Activated gamma-delta T cell treated with anti-CD3 and anti-CD28 coated beads, Interleukin-2, amount 50 U/mL, for 16 hours (primary cell): ENCODE data around the gene CLEC2D.
"Not testable (repeated sequence)": the region's sequence is repeated elsewhere in the genome, so short reads cannot be mapped to it uniquely, and the experiment has no call there.

Experiments
- DNase-seq: peaks from one replicate; pipeline ENCODE4 v3.0.0-alpha.2; 2020; ENCODE audit warnings: low read depth

Gene CLEC2D, protein sequence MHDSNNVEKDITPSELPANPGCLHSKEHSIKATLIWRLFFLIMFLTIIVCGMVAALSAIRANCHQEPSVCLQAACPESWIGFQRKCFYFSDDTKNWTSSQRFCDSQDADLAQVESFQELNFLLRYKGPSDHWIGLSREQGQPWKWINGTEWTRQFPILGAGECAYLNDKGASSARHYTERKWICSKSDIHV

DNA sequence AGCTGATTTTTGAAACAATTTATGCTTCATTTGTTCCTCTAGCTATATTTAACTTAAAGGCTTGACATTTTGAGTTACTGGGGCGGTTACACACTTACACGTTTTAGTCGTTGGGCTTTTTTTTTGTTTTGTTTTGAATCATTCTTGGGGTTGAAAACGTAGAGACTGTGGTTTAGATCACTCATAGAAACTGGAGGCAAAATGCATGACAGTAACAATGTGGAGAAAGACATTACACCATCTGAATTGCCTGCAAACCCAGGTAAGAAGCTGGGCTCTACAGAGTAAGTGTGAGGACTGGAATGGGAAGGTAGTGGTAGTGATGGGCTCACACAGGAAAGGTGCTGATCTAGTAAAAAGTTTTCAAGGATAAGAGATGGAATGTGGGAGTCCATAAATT, at the start of gene CLEC2D:
Gene CLEC2D, plus strand, starts transcription at position 180 of the 400 bp plus-strand sequence. Its CDS starts 22 bp downstream, at position 202.
- DNase-seq = no peak

DNA sequence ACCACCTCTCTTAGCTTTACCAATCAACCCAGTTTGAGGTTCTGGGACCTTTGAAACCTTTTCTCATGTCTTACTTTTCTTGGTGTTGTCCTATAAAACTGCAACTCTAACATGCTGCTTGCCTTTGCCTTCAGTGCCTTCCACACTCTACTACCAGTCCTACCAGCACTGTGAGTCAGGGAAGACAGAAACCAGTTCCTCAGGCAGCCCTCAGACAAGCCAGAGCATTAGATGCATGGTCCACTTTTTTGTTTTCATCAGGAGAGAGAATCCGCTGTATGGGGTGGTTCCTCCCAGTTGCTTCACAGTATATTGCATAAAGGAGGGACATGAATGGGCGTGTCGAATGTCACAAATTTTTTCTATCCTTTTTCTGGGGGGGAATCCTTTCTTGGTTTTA, 44.5 kb upstream of the CLEC2D start:
- no peak for DNase-seq

DNA sequence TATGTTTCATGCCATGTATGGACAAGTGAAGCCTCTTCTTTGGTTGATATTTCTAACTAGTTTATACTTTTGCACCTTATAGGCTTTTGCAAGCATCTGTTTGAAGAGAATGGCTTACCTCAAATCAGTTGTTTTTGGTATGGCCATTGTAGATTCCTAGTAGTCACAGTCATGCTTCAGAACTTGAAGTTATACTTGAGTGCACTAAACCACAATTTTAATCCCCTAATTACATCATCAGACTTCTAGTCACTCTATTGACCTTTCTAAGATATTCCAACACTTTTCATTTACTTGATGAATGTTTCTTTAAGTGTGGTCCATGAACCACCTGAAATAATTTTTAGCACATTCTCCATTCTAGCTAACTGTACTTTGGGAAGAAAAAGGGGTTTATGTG, 43.2 kb upstream of the CLEC2D start:
- DNase-seq = no peak

DNA sequence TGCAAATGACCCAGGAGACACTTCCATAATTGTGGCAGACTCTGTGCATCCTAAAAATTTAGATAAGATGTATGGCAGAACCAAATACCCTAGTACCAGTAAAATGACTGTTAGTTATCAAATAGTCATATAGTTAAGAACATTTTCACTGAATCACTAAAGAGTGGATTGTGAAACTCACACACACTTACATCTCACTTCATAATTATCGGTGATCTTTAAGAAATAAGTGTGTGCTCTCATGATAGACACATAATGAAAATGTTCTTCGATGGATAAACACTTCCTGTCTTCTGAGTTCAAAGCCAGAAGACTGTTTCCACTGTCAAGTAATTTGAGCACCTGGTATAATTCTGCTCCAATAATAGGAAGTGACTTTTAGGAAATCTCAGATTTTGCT, 42.7 kb upstream of the CLEC2D start:
- no peak for DNase-seq

DNA sequence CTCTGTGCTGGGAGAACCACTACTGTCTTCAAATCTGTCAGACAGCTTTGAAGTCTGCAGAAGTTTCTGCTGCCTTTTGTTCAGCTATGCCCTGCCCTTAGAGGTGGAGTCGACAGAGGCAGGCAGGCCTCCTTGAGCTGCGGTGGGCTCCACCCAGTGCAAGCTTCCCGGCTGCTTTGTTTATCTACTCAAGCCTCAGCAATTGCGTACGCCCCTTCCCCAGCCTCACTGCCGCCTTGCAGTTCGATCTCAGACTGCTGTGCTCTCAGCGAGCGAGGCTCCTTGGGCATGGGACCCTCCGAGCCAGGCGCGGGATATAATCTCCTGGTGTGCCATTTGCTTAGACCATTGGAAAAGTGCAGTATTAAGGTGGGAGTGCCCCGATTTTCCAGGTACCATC, 36.7 kb upstream of the CLEC2D start:
- no peak for DNase-seq

DNA sequence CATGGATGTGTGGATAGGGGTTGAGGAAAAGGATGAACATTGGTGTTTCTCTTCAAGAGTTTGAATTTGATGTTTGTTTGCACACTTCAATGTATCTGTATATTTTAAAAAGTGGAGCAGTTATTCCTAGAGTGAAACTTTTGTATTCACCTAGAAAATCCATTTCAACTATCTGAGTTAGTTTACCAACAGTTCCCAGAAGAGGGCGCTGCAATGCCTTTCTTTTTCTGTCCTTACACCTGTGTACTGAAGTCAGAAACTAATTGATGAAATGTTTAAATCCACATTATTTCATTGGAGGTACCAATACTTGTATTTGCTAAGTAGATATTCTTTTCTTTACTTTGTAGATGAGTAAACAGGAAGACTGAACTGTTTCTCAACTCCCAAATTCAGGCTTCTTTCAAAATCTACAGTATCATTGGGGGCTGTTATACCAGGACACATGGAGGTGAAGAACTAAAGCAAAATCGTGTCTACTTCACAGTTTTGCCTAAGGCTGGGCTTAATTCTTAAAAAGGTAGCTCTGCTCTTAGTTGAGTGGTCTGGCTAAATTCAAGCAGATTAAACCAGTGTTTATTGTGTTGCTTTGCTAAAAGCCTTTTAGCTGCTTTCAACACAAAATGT, 35.2 kb upstream of the CLEC2D start:
- DNase-seq = peak; percentile 71

DNA sequence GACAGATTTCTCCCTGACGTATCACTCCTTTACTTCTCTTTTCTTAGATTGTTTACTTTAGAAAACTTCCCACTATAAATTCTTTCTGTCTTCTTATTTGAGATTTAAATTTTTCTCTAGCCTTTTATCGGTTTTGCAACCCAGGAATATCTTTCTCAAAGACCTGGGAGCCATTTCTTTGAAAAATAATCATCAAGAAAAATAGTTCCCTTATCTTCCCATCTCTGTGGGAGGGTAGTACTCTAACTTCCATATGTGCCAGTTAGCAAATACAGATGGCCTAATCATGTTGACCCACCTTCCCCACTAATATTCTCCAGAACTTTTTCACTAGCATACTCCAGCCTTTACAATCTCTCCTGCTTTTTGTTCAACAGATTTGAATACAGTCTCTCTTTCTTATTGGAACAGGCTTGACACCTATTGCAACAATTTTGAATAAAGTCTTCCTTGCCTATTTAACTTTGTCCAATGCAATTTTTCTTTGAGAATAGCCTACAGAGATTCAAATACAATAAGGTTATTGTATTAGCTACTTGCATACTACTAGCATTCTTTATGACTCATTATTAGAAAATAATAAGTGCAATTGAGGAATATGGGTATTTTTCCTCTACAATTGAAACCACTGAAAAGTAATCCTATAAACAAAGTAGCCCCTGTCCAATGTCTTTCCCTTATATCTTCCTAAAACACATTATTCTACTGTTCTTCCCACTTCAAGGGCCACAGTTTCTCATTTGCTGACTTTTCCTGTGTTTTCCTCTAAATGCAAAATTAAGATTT, 34.4 kb upstream of the CLEC2D start:
- no peak for DNase-seq

DNA sequence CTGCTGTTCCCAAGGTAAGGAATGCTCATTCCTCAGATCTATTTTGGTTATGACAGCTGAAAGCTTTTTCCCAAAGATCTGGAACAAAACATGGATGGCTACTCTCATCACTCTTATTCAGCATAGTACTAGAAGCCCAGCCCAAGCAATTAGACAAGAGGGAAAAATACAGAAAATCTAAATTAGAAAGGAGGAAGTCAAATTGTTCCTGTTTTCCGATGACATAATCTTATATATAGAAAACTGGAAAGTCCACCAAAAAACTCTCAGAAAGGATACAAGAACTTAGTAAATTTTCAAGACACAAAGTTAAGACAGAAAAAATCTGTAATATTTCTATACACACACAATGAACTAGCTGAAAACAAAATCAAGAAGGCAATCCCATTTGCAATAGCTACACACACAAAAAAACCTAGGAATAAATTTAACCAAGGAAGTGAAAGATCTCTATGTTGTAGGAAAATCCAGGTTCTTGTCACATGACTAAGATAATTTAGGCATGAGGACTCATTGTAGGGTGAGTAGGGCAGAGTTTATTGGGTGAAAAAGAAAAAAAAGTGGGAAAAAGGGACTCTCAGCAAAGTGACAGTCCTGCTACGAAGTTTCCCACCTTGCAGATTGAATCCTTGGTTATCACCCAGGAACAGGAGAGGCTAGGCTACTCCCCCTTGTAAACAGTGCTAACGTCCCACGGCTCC, 33.2 kb upstream of the CLEC2D start:
- no peak for DNase-seq

DNA sequence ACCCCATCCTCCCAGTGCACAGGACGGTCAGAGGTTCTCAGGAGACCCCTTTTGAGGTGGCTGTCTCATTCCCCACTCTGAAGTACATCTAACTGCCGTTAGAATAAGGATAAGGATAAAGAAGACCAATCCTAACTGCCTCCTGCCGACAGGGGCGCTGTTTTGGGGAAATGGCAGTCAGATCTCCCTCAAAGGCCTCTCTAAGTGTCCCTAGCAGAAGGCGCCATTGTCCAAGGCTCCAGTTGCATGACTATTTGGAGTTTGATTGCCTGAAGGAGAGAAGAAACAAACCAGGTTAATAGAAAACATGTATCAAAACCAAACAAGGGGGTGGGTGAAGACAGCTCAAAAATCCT, 32.7 kb upstream of the CLEC2D start:
- DNase-seq = no peak

DNA sequence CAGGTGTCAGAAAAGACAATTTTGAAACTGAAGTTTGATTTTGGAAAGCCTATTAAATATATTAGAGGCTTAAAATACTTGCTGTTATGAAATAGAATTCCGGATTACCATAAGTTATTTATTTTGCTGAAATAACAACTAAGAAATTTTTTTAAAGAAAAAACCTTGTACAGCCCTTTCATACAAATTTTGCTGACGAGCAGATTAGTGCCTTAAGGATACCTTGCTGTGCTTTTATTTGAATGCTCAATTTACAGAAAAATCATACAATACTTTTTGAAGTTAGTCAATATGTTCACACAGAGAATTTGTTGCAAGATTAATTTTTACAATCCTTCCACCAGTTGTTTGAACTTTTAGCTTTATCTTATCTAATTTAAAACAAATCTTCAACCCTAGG, 29.5 kb upstream of the CLEC2D start:
- no peak for DNase-seq

DNA sequence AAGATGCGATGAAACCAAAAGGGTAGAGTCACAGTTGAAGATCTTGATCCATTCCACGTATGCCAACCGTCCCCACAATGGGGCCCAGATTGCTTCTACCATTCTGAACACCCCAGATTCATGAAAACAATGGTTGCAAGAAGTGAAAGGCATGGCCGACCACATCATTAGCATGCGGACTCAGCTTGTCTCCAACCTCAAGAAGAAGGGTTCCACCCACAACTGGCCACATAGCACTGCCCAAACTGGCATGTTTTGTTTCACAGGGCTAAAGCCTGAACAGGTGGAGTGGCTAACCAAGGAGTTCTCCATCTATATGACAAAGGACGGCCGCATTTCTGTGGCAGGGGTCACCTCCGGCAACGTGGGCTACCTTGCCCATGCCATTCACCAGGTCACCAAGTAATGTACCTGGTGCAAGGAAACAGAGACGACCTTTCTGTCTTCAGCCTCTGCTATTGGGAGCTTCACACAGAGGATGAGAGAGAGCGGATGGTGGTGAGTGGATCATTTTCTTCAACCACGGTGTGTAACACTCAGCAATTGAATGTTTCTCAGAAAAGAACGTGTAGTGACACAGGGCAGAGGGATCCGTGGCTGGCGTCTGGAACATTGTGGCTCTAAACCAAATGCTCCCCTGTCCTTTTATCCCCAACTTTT, 26.8 kb upstream of the CLEC2D start:
- DNase-seq = no peak

DNA sequence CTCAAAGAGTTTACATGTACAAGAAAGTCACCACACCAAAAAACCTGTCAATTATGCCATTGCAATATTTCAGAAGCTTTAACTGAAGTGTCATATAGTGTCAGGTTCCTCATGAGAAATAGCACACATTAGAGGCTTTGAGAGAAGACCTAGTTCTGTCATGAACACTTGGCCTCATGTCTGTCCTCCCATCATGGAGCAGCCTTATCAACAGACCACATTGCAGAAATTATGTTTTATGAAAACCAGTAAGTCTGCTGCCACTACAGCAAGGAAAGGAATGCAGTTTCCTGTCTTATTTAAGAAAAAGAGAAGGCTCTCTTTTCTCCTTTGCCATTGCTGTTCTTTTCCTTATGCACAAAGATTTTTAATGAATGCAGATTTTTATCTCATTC, 26.2 kb upstream of the CLEC2D start:
- DNase-seq = no peak

DNA sequence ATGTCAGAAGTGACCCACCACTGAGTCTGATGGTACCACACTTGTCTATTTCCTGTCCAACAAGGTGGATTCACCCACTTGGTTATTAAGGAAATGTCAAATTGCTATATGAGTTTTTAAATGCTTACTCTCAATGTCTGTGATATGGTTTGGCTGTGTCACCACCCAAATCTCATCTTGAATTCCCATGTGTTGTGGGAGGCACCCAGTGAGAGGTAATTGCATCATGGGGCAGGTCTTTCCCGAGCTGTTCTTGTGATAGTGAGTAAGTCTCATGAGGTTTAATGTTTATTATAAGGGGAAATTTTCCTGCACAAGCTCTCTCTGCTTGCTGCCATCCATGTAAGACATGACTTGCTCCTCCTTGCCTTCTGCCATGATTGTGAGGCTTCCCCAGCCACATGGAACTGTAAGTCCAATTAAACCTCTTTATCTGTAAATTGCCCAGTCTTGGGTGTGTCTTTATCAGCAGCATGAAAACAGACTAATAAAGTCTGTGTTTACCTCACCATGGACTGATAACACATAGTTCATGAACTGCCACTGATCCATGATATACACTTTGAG, 24.4 kb upstream of the CLEC2D start:
- DNase-seq = not testable (repeated sequence)

DNA sequence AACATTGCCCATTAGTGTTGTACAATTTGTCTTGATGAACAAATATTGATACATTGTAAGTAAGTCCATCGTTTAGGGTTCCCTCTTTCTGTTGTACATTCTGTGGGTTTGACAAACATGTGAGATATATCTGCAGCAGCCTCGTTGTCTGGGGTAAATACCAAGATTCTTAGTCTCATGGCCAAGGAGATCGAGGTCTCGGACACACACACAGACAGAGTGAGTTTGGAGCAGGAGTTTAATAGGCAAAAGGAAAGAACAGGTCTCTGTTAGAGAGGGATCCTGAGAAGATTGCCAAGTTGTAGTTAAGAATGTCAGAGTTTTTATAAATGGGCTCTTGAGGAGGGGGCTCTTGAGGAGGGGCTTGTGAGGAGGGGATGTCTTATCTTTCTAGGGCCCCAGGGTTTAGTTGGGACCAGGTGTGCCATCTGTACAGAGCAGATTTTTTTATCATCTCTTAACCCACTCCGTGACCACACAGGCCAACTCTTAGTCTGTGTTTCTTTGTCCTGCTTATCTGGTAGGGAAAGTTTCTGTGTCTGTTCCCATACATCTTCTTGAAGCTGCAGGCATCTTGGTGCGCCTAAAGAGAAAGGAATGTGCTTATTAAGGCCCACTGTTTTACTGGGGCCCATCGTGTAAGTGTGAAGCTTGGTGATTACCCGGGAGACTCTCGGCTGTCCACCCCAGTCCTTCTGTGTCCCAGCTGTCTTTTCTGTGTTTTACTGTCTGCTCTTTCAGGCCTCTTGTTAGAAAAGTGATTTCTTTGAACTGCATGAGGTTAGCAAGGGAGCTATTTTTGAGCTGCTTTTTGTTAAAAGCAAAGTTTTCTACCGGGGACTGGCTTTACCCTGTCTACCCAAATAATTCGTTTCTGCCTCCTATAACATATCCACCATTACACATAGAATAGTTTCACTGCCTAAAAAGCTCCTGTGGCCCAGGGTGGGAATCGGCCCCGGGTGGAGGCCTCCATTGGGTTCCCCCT, 22.4 kb upstream of the CLEC2D start:
- no peak for DNase-seq

DNA sequence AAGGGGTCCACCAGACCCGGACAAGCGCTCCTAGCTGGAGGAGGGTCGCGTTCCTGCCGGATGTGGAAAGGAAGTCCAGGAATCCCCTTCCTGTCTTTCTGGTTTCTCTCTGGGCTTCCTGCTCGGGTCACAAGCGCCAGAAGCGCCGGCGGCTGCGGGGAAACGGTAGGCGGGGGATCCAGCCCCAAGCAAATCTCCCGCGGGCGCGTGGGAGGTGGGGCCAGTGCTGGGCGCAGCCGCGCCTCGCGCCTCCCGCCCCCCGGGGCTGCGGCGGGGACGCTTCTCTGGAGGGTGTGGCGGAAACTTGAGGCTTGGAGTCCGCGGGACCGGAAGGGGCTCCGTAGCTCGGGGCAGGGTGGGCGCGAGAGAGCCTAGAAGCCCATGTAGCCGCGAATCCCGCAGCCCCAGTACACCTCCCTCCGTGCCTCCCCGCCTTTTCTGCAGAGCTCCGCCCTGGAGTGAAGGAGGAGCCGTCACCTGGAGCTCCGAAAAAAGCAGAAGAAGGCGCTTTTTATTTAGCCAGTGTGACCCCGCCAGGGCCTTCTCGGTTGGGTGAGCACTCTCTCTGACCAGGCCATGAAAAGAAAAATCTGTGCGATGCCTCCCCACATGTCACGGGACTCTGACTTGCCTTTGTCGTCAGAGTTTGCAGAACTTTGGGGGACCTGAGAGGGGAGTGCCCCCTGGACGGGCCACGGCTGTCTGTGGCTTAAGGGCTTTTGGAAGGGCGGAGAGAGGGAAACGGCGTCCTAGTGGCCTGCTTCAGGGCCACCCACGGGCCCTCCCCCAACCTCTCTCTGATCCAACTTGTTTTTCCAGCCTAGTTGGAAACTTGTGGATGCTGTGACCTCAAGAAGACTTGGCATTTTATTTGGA, 21.4 kb upstream of the CLEC2D start:
- peak; percentile 87 for DNase-seq

DNA sequence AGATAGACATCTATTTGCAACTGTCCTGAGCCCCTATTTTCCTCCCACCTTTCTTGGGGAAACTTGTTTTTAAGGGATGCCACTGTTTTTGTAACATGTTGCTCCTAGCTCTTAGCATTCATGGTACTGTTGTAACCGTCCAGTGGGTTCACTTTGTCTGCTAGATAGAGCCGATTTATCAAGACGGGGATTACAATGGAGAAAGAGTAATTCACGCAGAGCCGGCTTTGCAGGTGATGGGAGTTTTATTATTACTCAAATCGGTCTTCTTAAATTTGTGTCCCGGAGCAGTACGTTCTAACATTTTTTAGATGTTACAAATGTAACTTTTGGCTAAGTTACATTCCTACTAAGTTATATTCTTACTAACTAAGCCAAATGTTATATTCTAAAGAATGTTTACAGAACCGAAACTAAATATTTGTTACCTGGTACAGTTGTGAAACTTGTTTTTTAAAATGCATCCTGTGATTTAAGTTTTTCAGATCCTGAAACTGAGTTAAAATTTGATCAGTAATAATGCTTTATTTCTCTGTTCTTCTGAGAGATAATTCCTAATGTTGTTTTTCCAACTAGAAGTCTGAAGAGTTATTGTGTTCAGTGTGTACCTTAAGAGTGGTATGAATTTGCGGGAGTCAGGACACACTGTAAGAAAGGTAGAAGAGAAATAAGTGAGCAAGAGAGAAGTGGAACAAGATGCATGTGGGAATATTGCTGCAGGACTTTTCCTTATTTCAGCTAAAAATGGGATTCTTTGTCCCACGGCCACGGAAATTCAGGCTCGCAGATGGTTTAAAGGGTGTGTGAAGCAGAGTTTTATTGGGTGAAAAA, 20.6 kb upstream of the CLEC2D start:
- DNase-seq = no peak

DNA sequence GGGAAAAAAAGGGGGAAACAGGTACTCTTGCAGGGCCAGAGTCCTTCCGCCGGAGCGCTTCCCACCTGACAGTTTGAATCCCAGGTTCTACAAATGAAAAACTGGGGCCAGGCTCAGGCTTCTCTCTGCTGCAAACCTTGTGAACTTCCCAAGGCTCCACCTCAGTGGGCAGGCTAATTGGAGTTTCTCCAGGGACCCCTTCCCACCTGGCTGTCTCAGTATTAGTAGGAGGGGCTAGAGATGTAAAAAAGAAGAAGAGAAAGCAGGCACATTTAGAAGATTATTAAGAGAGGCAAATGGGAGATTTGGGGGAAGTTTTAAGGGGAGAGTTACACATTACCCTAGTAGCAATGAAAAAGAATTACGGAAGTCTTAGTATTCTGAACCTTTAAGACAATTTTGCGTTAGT, 20.0 kb upstream of the CLEC2D start:
- DNase-seq = no peak

DNA sequence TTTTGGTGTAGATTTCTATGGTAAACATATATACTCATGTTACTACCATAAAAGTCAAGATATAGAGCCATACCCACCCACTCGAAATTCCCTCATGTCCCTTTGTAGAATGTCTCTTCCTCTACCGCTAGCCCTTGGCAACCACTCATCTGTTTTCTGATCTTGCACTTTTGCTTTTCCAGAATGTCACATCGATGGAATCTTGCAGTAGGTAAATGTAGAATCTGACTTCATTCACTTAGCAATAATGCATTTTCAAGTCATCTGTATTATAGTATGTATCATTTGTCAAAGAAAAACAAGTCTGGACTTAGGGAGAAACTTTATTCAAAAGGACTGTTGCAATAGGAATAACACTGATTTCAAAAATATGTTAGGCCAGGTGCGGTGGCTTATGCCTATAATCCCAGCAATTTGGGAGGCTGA, 19.3 kb upstream of the CLEC2D start:
- no peak for DNase-seq

DNA sequence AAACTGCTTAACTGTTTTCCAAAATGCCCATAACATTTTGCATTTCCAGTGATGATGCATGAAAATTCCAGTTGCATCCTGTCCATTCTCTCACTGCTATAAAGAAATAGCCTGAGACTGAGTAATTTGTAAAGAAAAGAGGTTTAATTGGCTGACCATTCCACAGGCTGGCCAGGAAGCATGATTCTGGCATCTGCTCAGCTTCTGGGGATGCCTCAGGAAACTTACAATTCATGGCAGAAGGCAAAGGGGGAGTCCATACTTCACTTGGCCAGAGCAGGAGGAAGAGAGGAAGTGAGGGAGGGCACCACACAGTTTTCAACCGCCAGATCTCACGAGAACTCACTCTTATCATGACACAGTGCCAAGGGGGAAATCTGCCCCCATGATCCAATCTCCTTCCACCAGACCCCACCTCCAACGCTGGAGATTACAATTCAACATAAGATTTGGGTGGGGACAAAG, 18.2 kb upstream of the CLEC2D start:
- DNase-seq = no peak
